Activated naive CD4-positive, alpha-beta T cell treated with anti-CD3 and anti-CD28 coated beads, Interleukin-2, amount 50 U/mL, for 72 hours (primary cell): ENCODE measurements around the gene ANGEL2. TPM values are rescaled to one million over a fixed set of nuclear protein-coding genes. Genes with fewer than 3 reads are reported as not detected.

Experiments
- ATAC-seq, 2 donors: fragments of 150-1000 bp; cut with Tn5 transposase; 2 replicates each; pipeline ENCODE4 v1.10.0; 2021; ENCODE audit warnings: mild to moderate bottlenecking in 2 of 2, moderate library complexity in 2 of 2
- DNase-seq, 2 donors: peaks; one replicate each; pipeline ENCODE4 v3.0.0; 2021 to 2022; ENCODE audit warnings: low spot score in 2 of 2
- H3K27ac Mint-ChIP-seq, 2 donors: one replicate each; pipeline ENCODE4 v1.8.0; 2022; ENCODE audit warnings: mild to moderate bottlenecking in 2 of 2, mixed read lengths in 2 of 2
- H3K36me3 Mint-ChIP-seq, 2 donors: one replicate each; pipeline ENCODE4 v1.8.0; 2022; ENCODE audit warnings: mixed read lengths in 2 of 2
- H3K9me3 Mint-ChIP-seq, 2 donors: one replicate each; pipeline ENCODE4 v1.8.0; 2022; ENCODE audit warnings: mixed read lengths in 2 of 2
- total RNA-seq, 2 donors: library from RNA; stranded (reverse); gene quantifications; one replicate each; pipeline ENCODE4 v1.2.3, GENCODE V29; 2022

ANGEL2 gene
- total RNA-seq, 2 donors from 2014 or later: 47.7 to 53.9 TPM

DNA sequence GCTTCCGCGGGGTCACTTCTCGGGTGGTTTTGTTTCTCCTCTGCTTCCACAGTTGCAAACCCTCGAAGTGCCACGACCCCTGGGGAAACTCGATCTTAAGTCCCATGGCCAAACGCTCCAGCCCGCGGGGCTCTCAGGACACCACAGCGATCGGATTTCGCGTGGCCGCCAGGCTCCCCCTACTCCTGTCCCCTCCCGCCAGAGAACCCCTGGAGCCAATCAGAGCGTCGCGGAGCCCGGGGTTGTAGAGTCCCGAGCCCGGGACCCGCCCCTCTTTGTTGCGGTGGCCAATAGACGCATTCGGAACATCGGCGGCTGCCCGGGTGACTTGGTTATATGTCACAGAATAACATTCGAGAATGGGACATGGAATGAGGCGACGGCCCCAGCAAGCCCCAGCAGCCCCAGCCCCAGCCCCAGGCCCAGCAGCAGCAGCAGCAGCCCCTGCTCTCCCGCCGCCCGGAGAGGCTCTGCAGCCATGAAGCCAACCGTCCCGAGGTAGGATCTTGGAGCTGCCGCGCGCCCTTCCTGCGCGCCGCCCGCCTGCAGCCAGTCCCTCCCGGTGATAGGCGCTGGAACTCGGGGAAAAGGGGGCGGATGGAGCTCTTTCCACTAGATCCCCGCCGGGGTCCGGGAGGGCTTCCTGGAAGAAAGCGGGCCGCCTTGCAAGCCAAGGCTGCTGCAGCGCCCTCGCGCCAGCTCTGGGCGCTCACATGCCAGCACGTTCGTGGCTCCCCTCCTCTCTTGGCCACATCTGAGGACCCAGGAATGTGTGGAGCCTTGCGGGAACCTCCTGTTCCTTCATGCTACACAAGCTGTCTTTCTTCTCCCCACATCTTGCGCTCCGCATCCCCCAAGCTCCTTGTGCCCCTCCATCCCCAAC lies 65.2 kb downstream of the ANGEL2 start, which contains the start of gene VASH2:
TSS of gene VASH2 (plus strand) at position 299 of the 883 bp plus-strand sequence. CDS start 1,002 bp downstream, outside the sequence.
- peak in 1 of 2 donors; percentile 72 for DNase-seq
- peaks cover 0 to 16% of the 10 kb centered on the region in 2 donors for H3K36me3 Mint-ChIP-seq
- H3K9me3 Mint-ChIP-seq: no peaks in the 10 kb centered on the region
- peak within 1 kb of the TSS in 1 of 2 donors; percentile 50 for H3K27ac Mint-ChIP-seq
- ATAC-seq: peak; percentile 94 to 98

GRCh38 chr1:212949771-212950170 lies 65.9 kb downstream of the ANGEL2 start:
- Mint-ChIP-seq H3K36me3 (peaks cover 0 to 16% of the 10 kb centered on the region in 2 donors), H3K9me3 (no peaks in the 10 kb centered on the region), H3K27ac (no peak overlapping the region)
- DNase-seq (no peak), ATAC-seq (no peak)

DNA sequence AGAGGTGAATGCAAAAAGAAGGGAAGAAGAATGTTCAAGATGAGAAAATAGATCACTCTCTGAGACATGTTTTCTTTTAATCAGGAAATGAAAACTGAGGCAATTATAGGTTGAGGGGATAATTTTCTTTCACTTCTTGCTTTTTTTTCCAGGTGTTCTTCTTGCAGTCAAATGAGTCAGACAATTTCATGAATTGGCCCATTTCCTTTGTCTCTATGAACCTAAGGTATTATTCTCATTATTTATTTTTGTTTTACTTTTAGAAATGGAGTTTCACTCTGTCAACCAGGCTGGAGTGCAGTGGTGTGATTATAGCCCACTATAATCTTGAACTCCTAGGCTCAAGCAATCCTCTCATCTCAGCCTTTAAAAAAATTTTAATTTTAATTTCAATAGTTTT lies 68.8 kb downstream of the ANGEL2 start:
- ATAC-seq (no peak), DNase-seq (no peak)
- no peak overlapping the region for H3K27ac Mint-ChIP-seq
- H3K36me3 Mint-ChIP-seq: peaks cover 0 to 16% of the 10 kb centered on the region in 2 donors
- H3K9me3 Mint-ChIP-seq: no peaks in the 10 kb centered on the region

GRCh38 chr1:212945463-212946160 lies 70.1 kb downstream of the ANGEL2 start:
- Mint-ChIP-seq H3K9me3 (peaks cover 0 to 6% of the 10 kb centered on the region in 2 donors), H3K27ac (no peak overlapping the region), H3K36me3 (peaks cover 0 to 23% of the 10 kb centered on the region in 2 donors)
- no peak for DNase-seq
- no peak for ATAC-seq

DNA sequence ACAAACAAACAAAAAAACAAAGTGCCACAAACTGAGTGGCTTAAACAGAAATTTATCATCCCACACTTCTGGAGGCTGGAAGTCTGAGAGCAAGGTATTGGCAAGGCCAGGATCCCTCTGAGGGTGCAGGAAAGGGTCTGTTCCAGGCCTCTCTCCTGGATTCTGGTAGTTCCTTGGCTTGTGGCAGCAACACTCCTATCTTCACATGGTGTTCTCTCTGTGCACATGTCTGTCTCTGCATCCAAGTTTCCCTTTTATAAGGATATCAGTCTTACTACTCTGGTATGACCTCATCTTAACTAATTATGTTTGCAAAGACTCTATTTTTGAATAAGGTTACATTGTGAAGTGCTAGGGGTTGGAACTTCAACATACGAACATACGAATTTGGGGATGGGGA lies 70.6 kb downstream of the ANGEL2 start:
- ATAC-seq: no peak
- H3K36me3 Mint-ChIP-seq: peaks cover 0 to 19% of the 10 kb centered on the region in 2 donors
- peaks cover 0 to 6% of the 10 kb centered on the region in 2 donors for H3K9me3 Mint-ChIP-seq
- H3K27ac Mint-ChIP-seq: no peak overlapping the region
- DNase-seq: no peak

DNA sequence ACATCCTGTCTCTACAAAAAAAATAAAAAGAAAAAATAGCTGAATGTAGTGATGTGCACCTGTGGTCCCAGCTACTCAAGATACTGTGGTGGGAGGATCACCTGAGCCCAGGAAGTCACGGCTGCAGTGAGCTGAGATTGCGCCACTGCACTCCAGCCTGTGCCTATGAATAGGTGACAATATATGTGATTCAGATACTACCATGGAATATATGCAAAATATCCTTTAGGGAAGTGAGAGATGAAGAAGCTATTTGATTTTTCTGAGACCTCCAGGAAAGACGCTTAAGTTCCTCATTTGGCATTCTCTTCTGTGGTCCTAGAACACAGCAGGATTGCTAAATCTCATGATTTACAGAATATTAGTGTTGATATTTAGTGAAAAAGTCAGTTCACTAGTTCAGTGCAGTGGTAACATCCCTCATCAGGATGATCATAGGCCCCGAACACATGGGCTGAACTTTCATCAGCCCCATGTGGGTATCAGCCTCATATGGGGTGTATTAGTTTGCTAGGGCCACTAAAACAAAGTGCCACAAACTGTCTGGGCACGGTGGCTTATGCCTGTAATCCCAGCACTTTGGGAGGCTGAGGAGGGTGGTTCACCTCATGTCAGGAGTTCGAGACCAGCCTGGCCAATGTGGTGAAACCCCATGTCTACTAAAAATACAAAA lies 71.3 kb downstream of the ANGEL2 start:
- Mint-ChIP-seq H3K9me3 (peaks cover 0 to 6% of the 10 kb centered on the region in 2 donors), H3K36me3 (peaks cover 0 to 17% of the 10 kb centered on the region in 2 donors), H3K27ac (no peak overlapping the region)
- DNase-seq (no peak), ATAC-seq (no peak)

- H3K9me3 Mint-ChIP-seq: peaks cover 0 to 6% of the 10 kb centered on the region in 2 donors
- H3K36me3 Mint-ChIP-seq: peaks cover 0 to 7% of the 10 kb centered on the region in 2 donors
- H3K27ac Mint-ChIP-seq: no peak overlapping the region
- ATAC-seq (no peak), DNase-seq (no peak)
These were observed 72.3 kb downstream of the ANGEL2 start for GRCh38 chr1:212943393-212943710.

GRCh38 chr1:212942679-212943392 lies 72.8 kb downstream of the ANGEL2 start:
- peaks cover 0 to 7% of the 10 kb centered on the region in 2 donors for H3K36me3 Mint-ChIP-seq
- peaks cover 0 to 6% of the 10 kb centered on the region in 2 donors for H3K9me3 Mint-ChIP-seq
- ATAC-seq: no peak
- no peak for DNase-seq
- no peak overlapping the region for H3K27ac Mint-ChIP-seq

Other genes starting within 250 kb of the ANGEL2 start
- 10 to 100 TPM; 27.8 to 33.8 TPM for gene NSL1, start 224.1 kb downstream of the ANGEL2 start, total RNA-seq
- 10 to 100 TPM; 12.2 to 12.9 TPM for gene TATDN3, start 224.0 kb downstream of the ANGEL2 start, total RNA-seq
- gene SPATA45, start 168.2 kb downstream of the ANGEL2 start, total RNA-seq: not detected
- gene FLVCR1, start 157.6 kb downstream of the ANGEL2 start, total RNA-seq: 10 to 100 TPM in 1 of 2 donors, 1 to 10 TPM in 1; 9.1 to 11.4 TPM
- gene VASH2, start 65.3 kb downstream of the ANGEL2 start, total RNA-seq: under 1 TPM; 0.20 to 0.39 TPM
- 10 to 100 TPM in 1 of 2 donors, 1 to 10 TPM in 1; 8.7 to 13.0 TPM for gene RPS6KC1, start 35.4 kb upstream of the ANGEL2 start, total RNA-seq